B cell (primary cell): ENCODE data around the gene RPL37A.

ENCODE experiments used
- EZH2 ChIP-seq: IDR thresholded peaks from 2 replicates; pipeline ENCODE4 v1.6.1; 2012; ENCODE audit warnings: borderline replicate concordance, low read depth, mild to moderate bottlenecking, moderate library complexity, low read length; ENCODE audit not compliant: insufficient read depth, poor library complexity, severe bottlenecking
- TF ChIP-seq, protein P1 (sequence below): fragments of 200-600 bp; IDR thresholded peaks from one replicate; pipeline ENCODE4 v1.8.0; 2022; ENCODE audit warnings: antibody characterized with exemption, mild to moderate bottlenecking

DNA sequence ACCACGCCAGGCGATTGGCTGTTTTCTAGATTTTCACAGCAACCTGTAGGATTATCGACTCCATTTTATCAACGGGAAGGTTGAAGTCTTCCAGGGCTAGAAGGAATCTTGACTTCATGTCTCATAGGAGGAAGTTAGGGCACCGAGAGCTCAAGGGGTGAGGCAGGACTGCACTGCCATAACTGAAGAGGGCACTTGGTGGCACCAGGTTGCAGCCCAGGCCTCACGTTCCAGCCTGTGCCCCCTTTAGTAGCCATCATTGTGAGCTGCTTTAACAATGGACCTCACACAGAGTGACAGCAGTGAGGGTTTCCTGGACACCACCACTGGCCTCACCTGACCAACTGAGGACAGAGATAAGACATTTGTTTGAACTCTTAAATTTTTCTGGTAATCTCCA is 22.9 kb upstream of the RPL37A start:
- TF ChIP-seq, protein P1, sequence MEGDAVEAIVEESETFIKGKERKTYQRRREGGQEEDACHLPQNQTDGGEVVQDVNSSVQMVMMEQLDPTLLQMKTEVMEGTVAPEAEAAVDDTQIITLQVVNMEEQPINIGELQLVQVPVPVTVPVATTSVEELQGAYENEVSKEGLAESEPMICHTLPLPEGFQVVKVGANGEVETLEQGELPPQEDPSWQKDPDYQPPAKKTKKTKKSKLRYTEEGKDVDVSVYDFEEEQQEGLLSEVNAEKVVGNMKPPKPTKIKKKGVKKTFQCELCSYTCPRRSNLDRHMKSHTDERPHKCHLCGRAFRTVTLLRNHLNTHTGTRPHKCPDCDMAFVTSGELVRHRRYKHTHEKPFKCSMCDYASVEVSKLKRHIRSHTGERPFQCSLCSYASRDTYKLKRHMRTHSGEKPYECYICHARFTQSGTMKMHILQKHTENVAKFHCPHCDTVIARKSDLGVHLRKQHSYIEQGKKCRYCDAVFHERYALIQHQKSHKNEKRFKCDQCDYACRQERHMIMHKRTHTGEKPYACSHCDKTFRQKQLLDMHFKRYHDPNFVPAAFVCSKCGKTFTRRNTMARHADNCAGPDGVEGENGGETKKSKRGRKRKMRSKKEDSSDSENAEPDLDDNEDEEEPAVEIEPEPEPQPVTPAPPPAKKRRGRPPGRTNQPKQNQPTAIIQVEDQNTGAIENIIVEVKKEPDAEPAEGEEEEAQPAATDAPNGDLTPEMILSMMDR = no peak
- no peak for TF ChIP-seq EZH2
